Coronary artery (tissue), 2 donors: ENCODE results near the gene ARHGAP9.
"Not testable (repeated sequence)": the region's sequence is repeated elsewhere in the genome, so short reads cannot be mapped to it uniquely, and the experiment has no call there.

ENCODE experiments used
- DNase-seq: peaks from one replicate; pipeline ENCODE4 v3.0.0-alpha.2; 2017; ENCODE audit warnings: low spot score
- H3K27ac ChIP-seq, 2 donors: fragments of 200-600 bp; sonication (generic); one replicate each; pipeline ENCODE4 v1.5.1; 2016 to 2019
- H3K4me3 ChIP-seq: fragments of 200-600 bp; sonication (generic); 2 replicates; pipeline ENCODE4 v1.5.1; 2016; ENCODE audit warnings: mild to moderate bottlenecking, moderate library complexity
- TF ChIP-seq, protein P1 (sequence below): fragments of 200-600 bp; sonication (generic); IDR thresholded peaks from one replicate; pipeline ENCODE4 v1.5.1; 2019; ENCODE audit warnings: antibody characterized with exemption

Gene ARHGAP9

DNA sequence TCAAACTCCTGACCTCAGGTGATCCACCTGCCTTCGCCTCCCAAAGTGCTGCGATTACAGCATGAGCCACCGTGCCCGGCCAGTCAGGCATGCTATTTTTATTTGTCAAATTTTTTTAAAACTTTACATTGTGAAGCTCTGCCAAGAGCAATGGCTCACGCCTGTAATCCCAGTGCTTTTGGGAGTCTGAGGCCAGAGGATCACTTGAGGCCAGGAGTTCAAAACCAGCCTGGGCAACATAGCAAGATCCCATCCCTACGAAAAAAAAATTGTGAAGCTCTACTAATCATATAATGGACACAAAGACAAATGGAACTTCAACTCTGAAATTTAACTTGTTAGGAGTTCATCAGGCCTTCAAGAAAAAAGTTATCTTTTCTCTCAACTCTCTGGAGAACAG lies 50.7 kb downstream of the ARHGAP9 start:
- TF ChIP-seq, protein P1, sequence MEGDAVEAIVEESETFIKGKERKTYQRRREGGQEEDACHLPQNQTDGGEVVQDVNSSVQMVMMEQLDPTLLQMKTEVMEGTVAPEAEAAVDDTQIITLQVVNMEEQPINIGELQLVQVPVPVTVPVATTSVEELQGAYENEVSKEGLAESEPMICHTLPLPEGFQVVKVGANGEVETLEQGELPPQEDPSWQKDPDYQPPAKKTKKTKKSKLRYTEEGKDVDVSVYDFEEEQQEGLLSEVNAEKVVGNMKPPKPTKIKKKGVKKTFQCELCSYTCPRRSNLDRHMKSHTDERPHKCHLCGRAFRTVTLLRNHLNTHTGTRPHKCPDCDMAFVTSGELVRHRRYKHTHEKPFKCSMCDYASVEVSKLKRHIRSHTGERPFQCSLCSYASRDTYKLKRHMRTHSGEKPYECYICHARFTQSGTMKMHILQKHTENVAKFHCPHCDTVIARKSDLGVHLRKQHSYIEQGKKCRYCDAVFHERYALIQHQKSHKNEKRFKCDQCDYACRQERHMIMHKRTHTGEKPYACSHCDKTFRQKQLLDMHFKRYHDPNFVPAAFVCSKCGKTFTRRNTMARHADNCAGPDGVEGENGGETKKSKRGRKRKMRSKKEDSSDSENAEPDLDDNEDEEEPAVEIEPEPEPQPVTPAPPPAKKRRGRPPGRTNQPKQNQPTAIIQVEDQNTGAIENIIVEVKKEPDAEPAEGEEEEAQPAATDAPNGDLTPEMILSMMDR: no peak
- Histone ChIP-seq H3K4me3 (peak overlapping the region; percentile 85), H3K27ac (peak overlapping the region; percentile 89 to 98)
- DNase-seq: no peak

DNA sequence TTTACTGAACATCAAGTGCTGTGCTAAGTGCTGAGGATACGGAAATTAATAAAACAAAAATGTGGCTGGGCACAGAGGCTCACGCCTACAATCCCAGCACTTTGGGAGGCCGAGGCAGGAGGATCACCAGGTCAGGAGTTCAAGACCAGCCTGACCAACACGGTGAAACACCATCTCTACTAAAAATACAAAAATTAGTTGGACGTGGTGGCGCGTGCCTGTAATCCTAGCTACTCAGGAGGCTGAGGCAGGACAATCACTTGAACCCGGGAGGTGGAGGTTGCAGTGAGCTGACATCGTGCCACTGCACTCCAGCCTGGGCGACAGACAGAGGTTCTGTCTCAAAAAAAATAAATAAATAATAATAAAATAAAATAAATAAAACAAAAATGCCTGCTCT lies 52.7 kb downstream of the ARHGAP9 start:
- not testable (repeated sequence) for DNase-seq, H3K27ac ChIP-seq, H3K4me3 ChIP-seq
